CD14-positive monocyte (primary cell): Measurements from ENCODE around the gene BICDL1. TPM values are rescaled to one million over a fixed set of nuclear protein-coding genes. Genes with fewer than 3 reads are reported as not detected.
A peak's percentile ranks its signal among the peaks of the same experiment; 100 is the strongest.
"Not testable (repeated sequence)": the region's sequence is repeated elsewhere in the genome, so short reads cannot be mapped to it uniquely, and the experiment has no call there.

ENCODE experiments used
- DNase-seq, 3 donors: peaks; one replicate each; pipeline ENCODE4 v3.0.0-alpha.2; 2011 to 2022
- H2AFZ ChIP-seq: 2 replicates; pipeline ENCODE4 v1.6.0; 2012; ENCODE audit warnings: mild to moderate bottlenecking, low read depth, low read length, inconsistent platforms; ENCODE audit not compliant: insufficient read depth, poor library complexity, severe bottlenecking
- H3K27ac ChIP-seq, 2 donors: 1 replicate in 1 of 2; 2 replicates in 1 of 2; pipeline ENCODE4 v1.5.1; 2012 to 2013; ENCODE audit warnings: low read length in 2 of 2, control low read depth in 1 of 2, inconsistent platforms in 1 of 2, low read depth in 1 of 2, mild to moderate bottlenecking in 1 of 2
- H3K27me3 ChIP-seq, 2 donors: one replicate each; pipeline versions ENCODE4 v1.6.0 to v1.6.1; 2011 to 2013; ENCODE audit warnings: low read length in 2 of 2; ENCODE audit not compliant: control insufficient read depth in 2 of 2, insufficient read depth in 2 of 2
- H3K36me3 ChIP-seq, 2 donors: replicated peaks in 1 of 2; 1 replicate in 1 of 2; 2 replicates in 1 of 2; pipeline versions ENCODE4 v1.5.1 to v1.6.1; 2012 to 2013; ENCODE audit warnings: low read length in 2 of 2, control low read depth in 1 of 2, inconsistent platforms in 1 of 2, mild to moderate bottlenecking in 1 of 2; ENCODE audit not compliant: insufficient read depth in 2 of 2, control insufficient read depth in 1 of 2
- H3K4me1 ChIP-seq, 2 donors: 1 replicate in 1 of 2; 2 replicates in 1 of 2; pipeline versions ENCODE4 v1.5.1 to v1.6.1; 2012 to 2013; ENCODE audit warnings: low read length in 2 of 2, control low read depth in 1 of 2, inconsistent platforms in 1 of 2, mild to moderate bottlenecking in 1 of 2, moderate library complexity in 1 of 2; ENCODE audit not compliant: insufficient read depth in 2 of 2, control insufficient read depth in 1 of 2
- H3K4me2 ChIP-seq: replicated peaks from 2 replicates; pipeline ENCODE3; 2012; ENCODE audit warnings: low read length, moderate library complexity, mild to moderate bottlenecking; ENCODE audit not compliant: poor library complexity, severe bottlenecking; ENCODE audit errors: extremely low read depth
- H3K4me3 ChIP-seq, 3 experiments: fragments of 200-600 bp in 1 of 3; sonication (generic) in 1 of 3; replicated peaks in 1 of 3; 1 replicate in 2 of 3; 2 replicates in 1 of 3; pipeline ENCODE4 v1.5.1; 2011 to 2013; ENCODE audit warnings: low read length in 3 of 3, mild to moderate bottlenecking in 3 of 3, control low read depth in 2 of 3, low read depth in 2 of 3, inconsistent platforms in 1 of 3, moderate library complexity in 1 of 3
- H3K79me2 ChIP-seq: 2 replicates; pipeline ENCODE4 v1.6.0; 2012; ENCODE audit warnings: mild to moderate bottlenecking, control low read depth, inconsistent platforms, low read length, moderate library complexity; ENCODE audit not compliant: insufficient read depth
- H3K9ac ChIP-seq: 2 replicates; pipeline ENCODE4 v1.6.0; 2017; ENCODE audit warnings: low read length, mild to moderate bottlenecking; ENCODE audit not compliant: insufficient read depth, poor library complexity, severe bottlenecking
- H3K9me3 ChIP-seq, 2 donors: replicated peaks in 1 of 2; 1 replicate in 1 of 2; 2 replicates in 1 of 2; pipeline versions ENCODE4 v1.5.1 to v1.6.1; 2012 to 2013; ENCODE audit warnings: low read length in 2 of 2, control low read depth in 1 of 2; ENCODE audit not compliant: control insufficient read depth in 1 of 2, insufficient read depth in 1 of 2
- H4K20me1 ChIP-seq: 2 replicates; pipeline ENCODE4 v1.6.0; 2012; ENCODE audit warnings: mild to moderate bottlenecking, low read length, control low read depth, moderate library complexity; ENCODE audit not compliant: insufficient read depth
- H3K27ac Mint-ChIP-seq, 7 donors: one replicate each; pipeline ENCODE4 v1.8.0; 2020; ENCODE audit warnings: mild to moderate bottlenecking in 7 of 7, mixed read lengths in 7 of 7, moderate library complexity in 6 of 7, inconsistent platforms in 2 of 7
- H3K27me3 Mint-ChIP-seq, 3 donors: one replicate each; pipeline ENCODE4 v1.8.0; 2021 to 2022; ENCODE audit warnings: low read depth in 3 of 3, mild to moderate bottlenecking in 3 of 3, mixed read lengths in 3 of 3, moderate library complexity in 3 of 3, inconsistent platforms in 1 of 3
- H3K36me3 Mint-ChIP-seq, 2 donors: one replicate each; pipeline ENCODE4 v1.8.0; 2020; ENCODE audit warnings: mixed read lengths in 2 of 2, inconsistent platforms in 1 of 2, mild to moderate bottlenecking in 1 of 2
- H3K4me1 Mint-ChIP-seq: one replicate; pipeline ENCODE4 v1.8.0; 2020; ENCODE audit warnings: mild to moderate bottlenecking, mixed read lengths
- H3K4me3 Mint-ChIP-seq, 2 donors: one replicate each; pipeline ENCODE4 v1.8.0; 2020; ENCODE audit warnings: mild to moderate bottlenecking in 2 of 2, mixed read lengths in 2 of 2, moderate library complexity in 1 of 2
- H3K9me3 Mint-ChIP-seq, 7 donors: one replicate each; pipeline ENCODE4 v1.8.0; 2020 to 2022; ENCODE audit warnings: mixed read lengths in 7 of 7, mild to moderate bottlenecking in 6 of 7, moderate library complexity in 6 of 7, inconsistent platforms in 2 of 7
- CTCF ChIP-seq: fragments of 200-600 bp; IDR thresholded peaks from one replicate; pipeline ENCODE4 v1.8.0; 2022; ENCODE audit warnings: antibody characterized with exemption, mild to moderate bottlenecking
- WGBS: methylation state at CpG from one replicate; pipeline ENCODE4 v1.1.5; 2013; ENCODE audit warnings: missing lambda C conversion rate; ENCODE audit not compliant: insufficient coverage; 5-methylcytosine and 5-hydroxymethylcytosine counted together
- intact Hi-C, 2 donors: fragments of 100-400 bp; cut with micrococcal nuclease; formaldehyde crosslinking; loops; one replicate each; pipeline versions ENCODE4 v1.15.0 to v1.15.1; 2023
- polyA plus RNA-seq, 3 donors: library from polyadenylated mRNA; depleted of rRNA in 1 of 3; unstranded in 2 of 3; stranded (reverse) in 1 of 3; fragments of 300-500 nt in 2 of 3; fragments of >200 nt in 1 of 3; fragmentation: Illumina TruSeq in 2 of 3; gene quantifications; 1 replicate in 2 of 3; 2 replicates in 1 of 3; pipeline ENCODE4 v1.2.3, GENCODE V29; 2012 to 2021

Gene BICDL1
- polyA plus RNA-seq, 3 donors = 0.13 TPM; not detected in 2

GRCh38 chr12:120039711-120040110, 50.7 kb downstream of the BICDL1 start:
- Histone ChIP-seq H4K20me1 (no peaks in the 10 kb centered on the region), H3K9me3 (no peaks in the 10 kb centered on the region), H3K4me3 (no peak overlapping the region), H3K79me2 (no peaks in the 10 kb centered on the region), H3K9ac (no peak overlapping the region), H2AFZ (no peak overlapping the region), H3K27ac (no peak overlapping the region), H3K36me3 (no peaks in the 10 kb centered on the region), H3K27me3 (peaks cover 0 to 4% of the 10 kb centered on the region in 2 donors), H3K4me2 (no peak overlapping the region), H3K4me1 (no peaks in the 10 kb centered on the region)
- WGBS = no CpG with 5 or more reads among the region's 3 CpGs
- intact Hi-C loops = no loop called here
- no peak for DNase-seq
- H3K4me3 Mint-ChIP-seq = no peak overlapping the region
- H3K36me3 Mint-ChIP-seq = no peaks in the 10 kb centered on the region
- H3K4me1 Mint-ChIP-seq = no peaks in the 10 kb centered on the region
- no peak for TF ChIP-seq CTCF
- H3K27ac Mint-ChIP-seq = peak overlapping the region in 1 of 7 donors; percentile 13
- H3K9me3 Mint-ChIP-seq = peaks cover 0 to 1% (median 0%) of the 10 kb centered on the region in 7 donors
- peaks cover 4 to 17% (median 9%) of the 10 kb centered on the region in 3 donors for H3K27me3 Mint-ChIP-seq

GRCh38 chr12:120041386-120042231, 52.6 kb downstream of the BICDL1 start:
- 95% methylated on average over 9 of the region's 11 CpGs for WGBS
- Histone ChIP-seq H3K9ac (no peak overlapping the region), H3K36me3 (no peaks in the 10 kb centered on the region), H4K20me1 (no peaks in the 10 kb centered on the region), H3K79me2 (no peaks in the 10 kb centered on the region), H3K4me3 (no peak overlapping the region), H3K27me3 (peaks cover 0 to 4% of the 10 kb centered on the region in 2 donors), H3K4me2 (no peak overlapping the region), H2AFZ (no peak overlapping the region), H3K27ac (no peak overlapping the region), H3K4me1 (no peaks in the 10 kb centered on the region), H3K9me3 (no peaks in the 10 kb centered on the region)
- no peak for DNase-seq
- Mint-ChIP-seq H3K4me3 (no peak overlapping the region), H3K27me3 (peaks cover 4 to 15% (median 6%) of the 10 kb centered on the region in 3 donors), H3K4me1 (no peaks in the 10 kb centered on the region), H3K36me3 (no peaks in the 10 kb centered on the region), H3K9me3 (peaks cover 0 to 1% (median 0%) of the 10 kb centered on the region in 7 donors), H3K27ac (no peak overlapping the region)
- intact Hi-C loops = no loop called here
- TF ChIP-seq CTCF = no peak

- H3K9ac ChIP-seq, H3K79me2 ChIP-seq, H3K4me2 ChIP-seq, DNase-seq, H3K36me3 ChIP-seq, H3K9me3 ChIP-seq, H3K27me3 ChIP-seq, H3K4me1 ChIP-seq, H3K4me3 Mint-ChIP-seq, H2AFZ ChIP-seq, H3K9me3 Mint-ChIP-seq, H3K27ac Mint-ChIP-seq, H4K20me1 ChIP-seq, H3K27ac ChIP-seq, H3K4me3 ChIP-seq, H3K36me3 Mint-ChIP-seq, intact Hi-C loops, H3K4me1 Mint-ChIP-seq: not testable (repeated sequence)
- H3K27me3 Mint-ChIP-seq = peaks cover 4 to 19% (median 4%) of the 10 kb centered on the region in 3 donors
- whole genome bisulfite sequencing = no CpG with 5 or more reads among the region's 5 CpGs
These were observed 56.3 kb downstream of the BICDL1 start for GRCh38 chr12:120045367-120045766.
